ENCODE results near the gene SCN11A. TPM values are rescaled to one million over a fixed set of nuclear protein-coding genes. Genes with fewer than 3 reads are reported as not detected.

Gene SCN11A
- total and polyA plus RNA-seq, 9 of the 15 experiments (the other 6 are each of a cell fraction or from before 2014, with no cell fraction given), result 0.01 to 0.05 (median 0.04) TPM; not detected in 6

DNA sequence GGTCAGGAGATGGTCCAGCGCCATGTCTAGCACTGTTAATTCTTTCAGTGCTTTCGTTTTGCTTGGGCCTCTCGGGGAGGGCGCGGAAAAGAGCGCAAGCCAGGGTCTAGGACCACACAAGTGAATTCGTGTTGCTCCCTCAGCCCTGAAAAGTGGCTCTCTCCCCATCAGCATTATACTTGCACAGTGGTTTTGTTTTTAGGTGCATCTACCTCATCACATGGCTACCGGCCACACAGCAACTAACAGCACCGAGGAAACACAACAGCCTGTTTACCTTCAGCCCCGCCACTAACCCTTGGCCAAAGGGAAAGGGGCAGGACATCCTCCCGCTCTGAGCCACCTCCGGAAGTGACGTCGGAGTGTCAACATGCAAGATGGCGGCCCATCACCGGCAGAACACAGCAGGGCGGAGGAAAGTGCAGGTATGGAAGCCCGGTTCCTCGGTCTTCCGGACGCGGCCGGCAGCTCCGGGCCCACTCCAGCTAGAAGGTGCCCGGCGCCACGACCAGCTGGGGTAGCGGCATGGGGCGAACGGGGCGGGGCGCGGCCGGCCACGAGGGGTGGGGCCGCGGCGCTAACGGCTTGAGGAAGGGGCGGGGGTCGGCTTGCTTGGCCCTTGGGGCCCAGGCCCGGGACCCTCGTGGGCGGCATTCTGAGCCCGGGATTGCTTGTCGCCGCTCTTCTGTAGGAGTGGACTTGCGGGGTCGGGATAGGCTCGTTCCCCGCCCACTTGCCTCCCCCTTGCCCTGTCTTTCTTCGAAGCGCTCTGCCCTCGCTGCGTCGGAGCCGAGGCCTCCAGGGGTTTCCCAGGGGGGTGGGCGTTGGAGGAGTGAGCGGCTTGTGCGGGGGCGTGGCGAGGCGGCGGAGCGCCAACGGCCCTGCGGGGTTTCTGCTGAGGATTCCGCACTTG is at the start of gene SCN11A, which contains the start of gene WDR48 (continued):
- TF ChIP-seq SIN3A (IDR thresholded peaks at IDR 0.05; ENCODE audit: borderline replicate concordance in 2 of 2, control insufficient read depth in 1 of 2, low read depth in 2 of 2, low read length in 2 of 2) (peak; percentile 72 to 78; a peak in 2 of 4 replicates), ZNF717 (CRISPR knock-in tag; IDR thresholded peaks at IDR 0.05) (0 out of 2 replicates have a peak, but pooled peaks have one; percentile 29), NFIC (IDR thresholded peaks at IDR 0.05) (peak; percentile 42; the same call in 1 of the 2 replicates), NEUROD1 (IDR thresholded peaks at IDR 0.05; ENCODE audit: borderline replicate concordance, low read depth, low read length, partially characterized antibody) (no peak), ZNF263 (CRISPR knock-in tag; IDR thresholded peaks at IDR 0.05; ENCODE audit: borderline replicate concordance) (peak; percentile 78), KAT7 (CRISPR knock-in tag; IDR thresholded peaks at IDR 0.05; ENCODE audit: borderline replicate concordance) (no peak), ZNF3 (CRISPR knock-in tag; IDR thresholded peaks at IDR 0.05) (no peak), RHOXF2B (CRISPR knock-in tag; conservative IDR thresholded peaks at IDR 0.05) (no peak), SUPT5H (IDR thresholded peaks at IDR 0.05) (peak; percentile 96), TCF7L2 (IDR thresholded peaks at IDR 0.05; ENCODE audit: low read depth, low read length) (no peak), TEAD1 (CRISPR knock-in tag; IDR thresholded peaks at IDR 0.05) (no peak; a peak in 2 of 4 replicates), HCFC1 (IDR thresholded peaks at IDR 0.05; ENCODE audit: low read depth, low read length) (peak; percentile 75), ZNF644 (tag; IDR thresholded peaks at IDR 0.05; ENCODE audit: low read depth) (no peak), BCL6 (CRISPR knock-in tag; IDR thresholded peaks at IDR 0.05) (no peak), CBX1 (IDR thresholded peaks at IDR 0.05; ENCODE audit: low read depth) (no peak; the same call in none of the 2 replicates), PRMT5 (CRISPR knock-in tag; IDR thresholded peaks at IDR 0.05) (no peak), YBX1 (IDR thresholded peaks at IDR 0.05) (no peak), ARNT (IDR thresholded peaks at IDR 0.05) (no peak; a peak in 1 of 4 replicates)
- TF ChIP-seq, protein P1, sequence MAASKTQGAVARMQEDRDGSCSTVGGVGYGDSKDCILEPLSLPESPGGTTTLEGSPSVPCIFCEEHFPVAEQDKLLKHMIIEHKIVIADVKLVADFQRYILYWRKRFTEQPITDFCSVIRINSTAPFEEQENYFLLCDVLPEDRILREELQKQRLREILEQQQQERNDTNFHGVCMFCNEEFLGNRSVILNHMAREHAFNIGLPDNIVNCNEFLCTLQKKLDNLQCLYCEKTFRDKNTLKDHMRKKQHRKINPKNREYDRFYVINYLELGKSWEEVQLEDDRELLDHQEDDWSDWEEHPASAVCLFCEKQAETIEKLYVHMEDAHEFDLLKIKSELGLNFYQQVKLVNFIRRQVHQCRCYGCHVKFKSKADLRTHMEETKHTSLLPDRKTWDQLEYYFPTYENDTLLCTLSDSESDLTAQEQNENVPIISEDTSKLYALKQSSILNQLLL (CRISPR knock-in tag; IDR thresholded peaks at IDR 0.05; ENCODE audit: borderline replicate concordance), result no peak
- TF ChIP-seq, protein P2, sequence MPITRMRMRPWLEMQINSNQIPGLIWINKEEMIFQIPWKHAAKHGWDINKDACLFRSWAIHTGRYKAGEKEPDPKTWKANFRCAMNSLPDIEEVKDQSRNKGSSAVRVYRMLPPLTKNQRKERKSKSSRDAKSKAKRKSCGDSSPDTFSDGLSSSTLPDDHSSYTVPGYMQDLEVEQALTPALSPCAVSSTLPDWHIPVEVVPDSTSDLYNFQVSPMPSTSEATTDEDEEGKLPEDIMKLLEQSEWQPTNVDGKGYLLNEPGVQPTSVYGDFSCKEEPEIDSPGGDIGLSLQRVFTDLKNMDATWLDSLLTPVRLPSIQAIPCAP (CRISPR knock-in tag; IDR thresholded peaks at IDR 0.05; ENCODE audit: borderline replicate concordance), result no peak
- TF ChIP-seq, protein P3, sequence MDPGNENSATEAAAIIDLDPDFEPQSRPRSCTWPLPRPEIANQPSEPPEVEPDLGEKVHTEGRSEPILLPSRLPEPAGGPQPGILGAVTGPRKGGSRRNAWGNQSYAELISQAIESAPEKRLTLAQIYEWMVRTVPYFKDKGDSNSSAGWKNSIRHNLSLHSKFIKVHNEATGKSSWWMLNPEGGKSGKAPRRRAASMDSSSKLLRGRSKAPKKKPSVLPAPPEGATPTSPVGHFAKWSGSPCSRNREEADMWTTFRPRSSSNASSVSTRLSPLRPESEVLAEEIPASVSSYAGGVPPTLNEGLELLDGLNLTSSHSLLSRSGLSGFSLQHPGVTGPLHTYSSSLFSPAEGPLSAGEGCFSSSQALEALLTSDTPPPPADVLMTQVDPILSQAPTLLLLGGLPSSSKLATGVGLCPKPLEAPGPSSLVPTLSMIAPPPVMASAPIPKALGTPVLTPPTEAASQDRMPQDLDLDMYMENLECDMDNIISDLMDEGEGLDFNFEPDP (CRISPR knock-in tag; IDR thresholded peaks at IDR 0.05), result no peak
- TF ChIP-seq, protein P4, sequence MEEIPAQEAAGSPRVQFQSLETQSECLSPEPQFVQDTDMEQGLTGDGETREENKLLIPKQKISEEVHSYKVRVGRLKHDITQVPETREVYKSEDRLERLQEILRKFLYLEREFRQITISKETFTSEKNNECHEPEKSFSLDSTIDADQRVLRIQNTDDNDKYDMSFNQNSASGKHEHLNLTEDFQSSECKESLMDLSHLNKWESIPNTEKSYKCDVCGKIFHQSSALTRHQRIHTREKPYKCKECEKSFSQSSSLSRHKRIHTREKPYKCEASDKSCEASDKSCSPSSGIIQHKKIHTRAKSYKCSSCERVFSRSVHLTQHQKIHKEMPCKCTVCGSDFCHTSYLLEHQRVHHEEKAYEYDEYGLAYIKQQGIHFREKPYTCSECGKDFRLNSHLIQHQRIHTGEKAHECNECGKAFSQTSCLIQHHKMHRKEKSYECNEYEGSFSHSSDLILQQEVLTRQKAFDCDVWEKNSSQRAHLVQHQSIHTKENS (CRISPR knock-in tag; IDR thresholded peaks at IDR 0.05), result no peak
- TF ChIP-seq, protein P5, sequence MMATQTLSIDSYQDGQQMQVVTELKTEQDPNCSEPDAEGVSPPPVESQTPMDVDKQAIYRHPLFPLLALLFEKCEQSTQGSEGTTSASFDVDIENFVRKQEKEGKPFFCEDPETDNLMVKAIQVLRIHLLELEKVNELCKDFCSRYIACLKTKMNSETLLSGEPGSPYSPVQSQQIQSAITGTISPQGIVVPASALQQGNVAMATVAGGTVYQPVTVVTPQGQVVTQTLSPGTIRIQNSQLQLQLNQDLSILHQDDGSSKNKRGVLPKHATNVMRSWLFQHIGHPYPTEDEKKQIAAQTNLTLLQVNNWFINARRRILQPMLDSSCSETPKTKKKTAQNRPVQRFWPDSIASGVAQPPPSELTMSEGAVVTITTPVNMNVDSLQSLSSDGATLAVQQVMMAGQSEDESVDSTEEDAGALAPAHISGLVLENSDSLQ (IDR thresholded peaks at IDR 0.05), result peak; percentile 86
